Pons (tissue), 1 donor: Measurements from ENCODE around the gene FANCD2.
"Not testable (repeated sequence)": the region's sequence is repeated elsewhere in the genome, so short reads cannot be mapped to it uniquely, and the experiment has no call there.

Experiments used
- DNase-seq: peaks from one replicate; pipeline ENCODE4 v3.0.0-alpha.2; 2016; ENCODE audit warnings: low spot score

FANCD2 gene

DNA sequence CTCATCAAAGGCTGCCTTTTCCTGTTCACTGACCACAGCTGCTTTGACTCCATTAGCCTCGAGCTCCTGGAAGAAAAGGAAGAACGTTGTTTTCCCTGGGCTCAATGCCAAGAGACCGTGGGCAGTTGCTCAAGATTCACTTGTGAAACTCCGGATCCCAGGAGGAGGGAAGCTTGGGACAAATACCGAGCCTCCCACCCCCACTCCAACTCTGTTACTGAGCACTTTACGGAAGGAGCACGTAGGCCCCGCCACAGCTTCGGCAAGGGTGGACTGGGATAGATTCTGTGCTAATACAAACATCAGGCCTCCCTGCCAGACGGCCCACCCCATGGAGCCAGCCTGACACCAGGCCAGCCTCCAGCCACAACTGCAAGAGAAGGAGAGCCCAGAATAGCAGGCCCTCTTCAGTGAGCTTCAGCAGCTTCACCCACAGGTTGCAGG is 10.8 kb upstream of the FANCD2 start:
- peak; percentile 90 for DNase-seq

DNA sequence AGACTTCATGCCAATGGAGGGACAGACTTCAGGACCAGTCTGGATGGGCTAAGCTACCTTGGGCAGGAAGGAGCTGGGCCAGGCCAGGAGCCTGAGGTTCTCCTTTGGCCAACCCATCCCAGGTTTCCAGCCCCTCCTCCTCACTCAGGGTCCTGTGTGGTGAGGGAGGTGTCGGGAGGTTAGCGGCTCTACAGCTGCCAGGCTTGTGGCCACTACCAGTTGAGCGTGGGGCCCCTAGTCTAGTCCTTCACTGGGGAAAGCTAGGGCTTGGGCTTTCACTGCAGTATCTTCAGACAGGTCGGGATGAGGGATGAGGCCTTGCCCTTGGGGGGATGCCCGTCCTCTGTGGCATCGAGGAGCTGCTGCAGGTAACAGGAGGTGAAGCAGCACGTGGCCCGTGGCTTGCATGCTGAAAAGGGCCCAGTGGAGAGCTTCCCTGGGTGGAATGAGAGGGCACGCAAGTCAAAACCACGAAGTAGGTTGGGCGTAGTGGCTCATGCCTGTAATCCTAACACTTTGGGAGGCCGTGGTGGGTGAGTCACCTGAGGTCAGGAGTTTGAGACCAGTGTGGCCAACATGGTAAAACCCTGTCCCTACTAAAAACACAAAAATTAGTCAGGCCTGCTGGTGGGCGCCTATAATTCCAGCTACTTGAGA is 8.5 kb upstream of the FANCD2 start:
- no peak for DNase-seq

DNA sequence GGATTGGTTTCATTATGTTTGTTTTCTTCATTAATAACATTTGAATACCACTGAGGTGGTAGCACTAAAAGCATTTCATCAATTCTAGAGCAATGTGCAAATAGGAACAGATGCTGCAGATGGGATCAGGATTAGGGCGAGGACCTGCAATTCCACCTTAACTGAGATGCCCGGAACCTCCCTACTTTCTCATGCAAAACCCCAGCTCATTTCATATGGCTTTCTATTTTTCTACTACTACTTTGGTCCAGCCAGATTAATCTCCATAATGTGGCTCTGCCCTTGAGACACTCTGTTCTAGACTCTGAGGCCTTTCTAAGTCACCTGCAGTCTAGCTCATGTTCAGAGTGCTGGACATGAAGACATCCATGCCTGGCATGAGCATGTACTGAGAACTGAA is 7.4 kb upstream of the FANCD2 start:
- not testable (repeated sequence) for DNase-seq

DNA sequence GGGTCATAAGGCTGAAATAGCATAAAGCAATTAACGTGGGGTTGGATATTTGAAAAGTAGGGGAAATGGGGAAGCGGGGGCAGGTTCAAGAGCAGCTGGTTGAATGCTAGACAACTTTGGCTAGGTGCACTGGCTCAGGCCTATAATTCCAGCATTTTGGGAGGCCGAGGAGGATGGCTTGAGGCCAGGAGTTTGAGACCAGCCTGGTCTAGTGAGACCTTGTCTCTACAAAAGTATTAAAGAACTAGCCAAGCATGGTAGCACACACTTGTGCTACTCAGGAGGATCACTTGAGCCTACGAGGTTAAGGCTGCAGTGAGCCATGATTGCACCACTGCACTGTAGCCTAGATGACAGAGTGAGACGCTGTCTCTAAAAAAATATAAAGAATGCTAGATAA is 6.9 kb upstream of the FANCD2 start:
- DNase-seq = no peak

DNA sequence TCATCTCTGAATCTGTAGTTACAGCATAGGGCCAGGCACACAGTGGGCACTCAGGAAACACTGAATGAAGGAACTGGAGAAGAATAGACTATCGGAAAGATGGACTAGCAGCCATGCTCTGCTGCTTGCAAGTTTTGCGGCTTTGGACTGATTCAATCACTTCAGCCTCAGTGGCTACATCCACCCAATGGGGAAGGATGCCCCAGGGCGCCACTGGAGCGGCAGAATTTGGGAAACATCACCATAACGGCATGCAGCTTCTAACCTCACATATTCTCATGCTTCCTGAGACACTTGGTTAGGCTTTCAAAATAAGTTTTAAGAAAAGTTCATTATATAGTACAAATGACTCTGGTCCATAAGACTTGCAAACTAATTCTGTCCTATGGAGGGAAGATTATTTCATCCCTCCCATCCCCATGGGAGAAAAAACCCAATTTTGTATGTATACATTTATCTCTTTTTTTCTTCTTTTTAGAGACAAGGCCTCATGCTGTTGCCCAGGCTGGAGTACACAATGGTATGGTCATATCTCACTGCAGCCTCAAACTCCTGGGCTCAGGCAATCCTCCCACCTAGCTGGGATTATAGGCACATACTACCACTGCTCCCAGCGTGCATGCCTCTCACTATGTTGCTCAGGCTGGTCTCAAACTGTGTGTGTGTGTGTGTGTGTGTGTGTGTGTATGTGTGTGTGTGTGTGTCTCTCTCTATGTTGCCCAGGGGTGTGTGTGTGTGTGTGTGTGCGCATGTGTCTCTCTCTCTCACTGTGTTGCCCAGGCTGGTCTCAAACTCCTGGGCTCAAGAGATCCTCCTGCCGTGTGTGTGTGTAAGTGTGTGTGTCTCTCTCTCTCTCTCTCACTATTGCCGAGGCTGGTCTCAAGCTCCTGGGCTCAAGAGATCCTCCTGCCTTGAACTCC is 4.1 kb upstream of the FANCD2 start:
- DNase-seq = no peak

DNA sequence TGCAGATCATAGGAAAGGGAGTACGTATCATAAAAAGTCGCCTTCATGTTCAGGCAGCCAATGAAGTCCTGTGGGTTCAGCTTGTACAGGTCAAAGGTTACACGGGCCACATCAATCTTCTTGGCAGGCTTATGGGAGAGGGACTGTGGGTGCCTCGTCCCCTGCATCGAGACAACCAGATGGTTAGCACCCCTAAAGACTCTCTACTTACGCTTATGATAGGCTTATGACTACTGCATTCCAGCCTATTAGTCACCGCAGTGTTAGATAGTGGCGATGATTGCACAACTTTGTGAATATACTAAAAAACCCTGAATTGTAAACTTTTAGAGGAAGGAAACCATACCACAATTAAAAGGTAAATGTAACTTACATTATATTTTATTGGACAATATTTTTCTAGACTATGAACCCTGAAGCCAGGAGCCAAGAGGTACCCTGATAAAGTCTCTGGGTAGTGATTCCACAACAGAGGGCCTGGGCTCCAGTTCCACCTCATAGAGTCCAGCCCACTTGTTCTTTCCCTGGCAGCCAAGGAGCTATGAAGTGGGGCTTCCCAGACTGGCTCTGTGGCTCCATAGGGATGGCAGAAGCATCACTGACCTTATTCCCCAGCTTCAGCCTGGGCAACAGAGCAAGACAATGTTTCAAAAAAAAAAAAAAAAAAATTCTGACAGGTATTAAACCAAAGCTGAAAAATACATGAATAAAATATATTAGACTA is 2.5 kb upstream of the FANCD2 start:
- DNase-seq = no peak

DNA sequence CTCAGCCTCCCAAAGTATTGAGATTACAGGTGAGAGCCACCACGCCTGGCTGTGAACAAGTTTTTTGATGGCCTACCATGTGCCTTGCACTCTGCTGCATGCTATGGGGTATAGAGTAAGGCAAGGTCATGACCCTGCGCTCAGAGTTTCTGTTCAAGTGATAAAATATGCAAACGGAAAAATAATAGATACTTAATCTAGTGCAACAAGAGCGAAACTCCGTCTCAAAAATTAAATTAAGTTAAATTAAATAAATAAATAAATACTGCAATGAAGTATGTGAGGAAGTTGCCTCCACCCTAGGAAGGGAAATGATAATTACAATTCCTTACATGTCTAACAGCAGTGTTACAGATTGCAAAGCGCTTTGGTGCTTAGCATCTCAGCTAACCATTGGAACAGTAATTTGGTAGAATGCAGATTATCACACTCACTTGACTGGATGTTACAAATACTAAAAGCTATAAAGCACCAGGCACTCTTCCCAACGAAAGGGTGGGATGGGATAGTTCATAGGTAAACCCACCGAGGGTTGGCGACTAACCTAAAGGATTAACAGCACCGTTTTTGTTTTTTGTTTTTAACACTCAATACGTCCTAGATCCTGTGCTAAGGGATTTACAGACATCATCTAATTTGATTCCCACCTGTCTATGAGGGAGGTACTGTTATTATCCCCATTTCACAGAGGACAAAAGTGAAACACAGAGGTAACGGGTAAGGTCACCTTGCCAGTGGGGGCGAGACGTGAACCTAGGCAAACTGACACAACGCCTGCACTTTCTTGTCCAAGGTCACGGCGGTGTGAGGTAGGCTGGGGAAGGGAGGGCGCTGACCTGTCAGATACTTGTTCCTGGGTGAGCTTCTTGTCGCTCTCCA is 793 bp upstream of the FANCD2 start:
- DNase-seq = no peak

DNA sequence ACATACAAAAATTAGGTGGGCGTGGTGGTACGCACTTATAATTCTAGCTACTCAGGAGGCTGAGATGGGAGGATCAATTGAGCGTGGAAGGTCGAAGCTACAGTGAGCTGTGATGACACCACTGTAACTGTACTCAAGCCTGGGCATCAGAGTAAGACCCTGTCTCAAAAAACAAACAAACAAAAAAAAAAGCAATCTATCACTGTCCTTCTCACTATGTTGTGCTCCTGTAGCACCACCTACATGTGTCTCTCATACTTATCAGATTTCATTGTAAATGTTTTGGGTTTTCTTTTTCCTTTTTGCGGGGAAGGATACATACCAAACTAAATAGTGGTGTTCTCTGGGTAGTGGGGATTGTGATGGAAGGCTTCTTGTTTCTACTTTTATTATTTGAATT is 14.8 kb downstream of the FANCD2 start:
- DNase-seq = no peak

DNA sequence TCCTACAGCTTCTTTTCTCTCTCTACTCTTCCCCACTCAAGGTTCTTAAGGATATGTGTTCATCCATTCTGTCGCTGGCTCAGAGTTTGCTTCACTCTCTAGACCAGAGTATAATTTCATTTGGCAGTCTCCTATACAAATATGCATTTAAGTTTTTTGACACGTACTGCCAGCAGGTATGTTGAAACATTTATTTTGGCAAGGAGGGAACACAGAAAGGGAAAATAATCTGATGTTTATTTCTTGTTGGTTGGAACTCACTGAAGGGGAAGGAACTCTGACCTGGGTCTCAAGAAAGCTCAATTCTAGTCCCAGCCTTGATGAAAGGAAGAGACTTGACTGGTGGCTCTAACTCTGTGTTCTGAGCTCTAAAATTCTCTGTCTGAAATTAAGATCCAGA is 21.6 kb downstream of the FANCD2 start:
- no peak for DNase-seq

DNA sequence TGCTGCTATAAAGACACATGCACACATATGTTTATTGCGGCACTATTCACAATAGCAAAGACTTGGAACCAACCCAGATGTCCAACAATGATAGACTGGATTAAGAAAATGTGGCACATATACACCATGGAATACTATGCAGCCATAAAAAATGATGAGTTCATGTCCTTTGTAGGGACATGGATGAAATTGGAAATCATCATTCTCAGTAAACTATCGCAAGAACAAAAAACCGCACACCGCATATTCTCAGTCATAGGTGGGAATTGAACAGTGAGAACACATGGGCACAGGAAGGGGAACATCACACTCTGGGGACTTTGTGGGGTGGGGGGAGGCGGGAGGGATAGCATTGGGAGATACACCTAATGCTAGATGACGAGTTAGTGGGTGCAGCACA is 26.8 kb downstream of the FANCD2 start:
- not testable (repeated sequence) for DNase-seq

DNA sequence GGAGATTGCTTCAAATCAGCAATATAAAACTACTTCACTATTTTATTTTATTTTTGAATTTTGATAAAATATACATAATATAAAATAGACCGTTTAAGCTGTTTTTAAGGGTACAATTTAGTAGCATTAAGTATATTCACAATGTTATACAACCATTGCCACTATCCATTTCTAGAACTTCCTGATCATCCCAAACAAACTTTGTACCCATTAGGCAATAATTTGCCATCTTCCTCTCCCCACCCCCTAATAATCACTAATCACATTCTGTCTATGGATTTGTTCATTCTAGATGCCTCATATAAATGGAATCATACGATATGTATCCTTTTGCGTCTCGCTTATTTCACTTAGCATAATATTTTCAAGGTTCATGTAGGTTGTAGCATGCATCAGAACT is 28.9 kb downstream of the FANCD2 start:
- DNase-seq = no peak

DNA sequence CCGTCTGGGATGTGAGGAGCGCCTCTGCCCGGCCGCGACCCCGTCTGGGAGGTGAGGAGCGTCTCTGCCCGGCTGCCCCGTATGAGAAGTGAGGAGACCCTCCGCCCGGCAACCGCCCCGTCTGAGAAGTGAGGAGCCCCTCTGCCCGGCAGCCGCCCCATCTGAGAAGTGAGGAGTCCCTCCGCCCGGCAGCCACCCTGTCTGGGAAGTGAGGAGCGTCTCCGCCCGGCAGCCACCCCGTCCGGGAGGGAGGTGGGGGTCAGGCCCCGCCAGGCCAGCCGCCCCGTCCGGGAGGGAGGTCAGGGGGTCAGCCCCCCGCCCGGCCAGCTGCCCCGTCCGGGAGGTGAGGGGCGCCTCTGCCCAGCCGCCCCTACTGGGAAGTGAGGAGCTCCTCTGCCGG is 43.8 kb downstream of the FANCD2 start:
- DNase-seq = not testable (repeated sequence)

DNA sequence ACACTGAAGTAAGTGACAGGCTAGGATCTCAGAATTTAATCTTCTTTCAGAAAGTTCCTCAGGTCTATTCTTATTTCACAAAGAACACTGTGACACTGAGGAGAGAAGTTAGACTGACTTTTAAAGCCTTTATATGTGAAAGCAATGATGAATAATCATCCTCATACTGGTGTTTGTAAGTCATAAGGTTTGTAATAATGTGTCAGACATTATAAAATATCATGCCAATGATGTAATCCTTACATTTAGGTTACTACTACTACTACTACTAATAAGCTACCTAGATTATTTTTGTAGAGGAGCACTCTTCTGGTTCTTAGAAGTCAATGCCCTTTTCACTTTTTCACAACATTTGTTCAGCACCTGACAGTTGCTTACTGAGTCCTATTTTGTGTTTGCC is 48.4 kb downstream of the FANCD2 start:
- DNase-seq = no peak

DNA sequence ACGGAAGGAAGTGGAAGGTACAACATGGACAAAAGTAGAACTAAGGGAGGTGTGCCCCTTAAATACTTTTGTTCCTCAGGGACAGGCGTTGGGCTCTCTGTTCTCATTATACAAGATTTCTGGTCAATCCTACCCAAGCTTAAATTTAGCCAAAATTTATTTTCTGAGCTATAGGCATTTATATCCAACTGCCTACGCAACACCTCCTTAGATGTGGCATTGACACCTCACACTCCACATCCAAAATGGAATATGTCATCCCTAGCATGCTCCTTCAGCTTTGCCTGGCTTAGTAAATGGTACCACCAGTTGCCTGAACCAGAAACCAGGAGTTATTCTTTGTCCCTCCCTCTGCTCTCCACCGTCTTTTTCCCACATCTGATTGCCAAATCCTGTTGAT is 55.6 kb downstream of the FANCD2 start:
- no peak for DNase-seq

DNA sequence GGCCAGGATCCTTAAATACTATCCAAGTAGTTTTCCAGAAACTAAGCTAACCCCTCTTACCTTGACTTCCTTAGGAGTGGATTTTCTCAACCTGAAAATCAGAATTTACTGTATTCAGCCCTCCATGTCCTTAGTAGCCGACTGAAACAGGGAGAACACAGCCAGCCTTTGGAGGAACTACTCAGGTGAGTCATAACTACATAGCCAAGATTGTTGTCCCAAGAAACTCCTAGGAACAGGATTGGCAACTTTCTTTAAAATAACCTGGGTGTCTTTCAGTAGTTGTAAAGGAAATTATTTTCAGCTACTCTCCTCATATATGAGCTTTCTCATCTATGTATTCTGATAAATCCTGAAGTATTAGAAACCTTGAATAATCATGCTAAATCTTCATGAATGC is 59.5 kb downstream of the FANCD2 start:
- DNase-seq = no peak

DNA sequence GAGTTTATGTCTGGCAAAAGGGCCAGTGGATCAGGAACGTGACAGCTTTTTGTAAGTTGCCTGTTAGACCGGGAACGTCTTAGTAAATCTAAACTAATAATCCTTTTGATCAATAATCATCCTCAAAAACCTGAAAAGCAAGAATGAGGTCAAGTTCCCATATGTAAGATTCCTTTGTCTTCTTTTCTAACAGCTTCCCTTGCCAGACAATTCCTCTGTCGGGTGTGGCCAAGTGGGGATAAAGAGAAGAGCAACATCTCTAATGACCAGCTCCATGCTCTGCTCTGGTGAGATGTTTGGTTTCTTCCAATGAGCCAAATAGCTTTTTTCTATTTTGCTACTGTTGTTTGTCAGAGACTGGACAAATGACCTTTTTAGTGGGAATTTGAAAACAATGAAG is 62.0 kb downstream of the FANCD2 start:
- DNase-seq = no peak

DNA sequence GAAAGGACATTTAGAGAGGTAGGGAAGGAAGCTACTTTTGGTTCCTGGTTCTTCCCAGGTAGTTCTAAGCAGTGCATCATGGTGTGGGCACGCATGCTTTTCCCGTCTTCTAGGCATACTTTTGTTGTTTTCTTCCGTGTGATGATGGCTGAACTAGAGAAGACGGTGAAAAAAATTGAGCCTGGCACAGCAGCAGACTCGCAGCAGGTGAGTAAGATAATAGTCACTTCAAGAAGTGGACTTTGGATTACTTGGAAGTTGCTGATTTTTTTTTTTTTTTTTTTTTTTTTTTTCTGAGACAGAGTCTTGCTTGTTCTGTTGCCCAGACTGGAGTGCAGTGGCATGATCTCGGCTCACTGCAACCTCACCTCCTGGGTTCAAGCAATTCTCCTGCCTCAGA is 63.9 kb downstream of the FANCD2 start:
- DNase-seq = no peak

DNA sequence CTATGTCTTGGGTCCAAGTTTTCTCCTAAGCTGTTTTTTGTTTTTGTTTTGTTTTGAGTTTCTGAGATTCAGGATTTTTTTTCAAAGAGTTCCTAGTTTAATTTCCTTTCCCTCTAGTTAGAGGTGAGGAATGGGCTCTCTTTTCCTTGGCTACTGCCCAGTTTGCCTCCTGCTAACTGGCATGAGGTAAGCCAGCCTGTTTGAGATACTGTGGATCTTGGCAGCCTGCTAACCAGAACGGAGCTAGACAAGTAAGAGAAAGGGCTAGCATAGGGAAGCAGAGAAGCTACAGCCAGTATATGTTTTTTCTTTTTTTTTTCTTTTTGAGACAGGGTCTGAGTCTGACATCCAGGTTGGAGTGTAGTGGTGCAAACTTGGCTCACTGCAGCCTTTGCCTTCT is 64.5 kb downstream of the FANCD2 start:
- not testable (repeated sequence) for DNase-seq

DNA sequence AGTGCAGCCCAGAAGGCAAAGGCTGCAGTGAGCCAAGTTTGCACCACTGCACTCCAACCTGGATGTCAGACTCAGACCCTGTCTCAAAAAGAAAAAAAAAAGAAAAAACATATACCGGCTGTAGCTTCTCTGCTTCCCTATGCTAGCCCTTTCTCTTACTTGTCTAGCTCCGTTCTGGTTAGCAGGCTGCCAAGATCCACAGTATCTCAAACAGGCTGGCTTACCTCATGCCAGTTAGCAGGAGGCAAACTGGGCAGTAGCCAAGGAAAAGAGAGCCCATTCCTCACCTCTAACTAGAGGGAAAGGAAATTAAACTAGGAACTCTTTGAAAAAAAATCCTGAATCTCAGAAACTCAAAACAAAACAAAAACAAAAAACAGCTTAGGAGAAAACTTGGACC is 65.2 kb downstream of the FANCD2 start:
- DNase-seq = not testable (repeated sequence)

DNA sequence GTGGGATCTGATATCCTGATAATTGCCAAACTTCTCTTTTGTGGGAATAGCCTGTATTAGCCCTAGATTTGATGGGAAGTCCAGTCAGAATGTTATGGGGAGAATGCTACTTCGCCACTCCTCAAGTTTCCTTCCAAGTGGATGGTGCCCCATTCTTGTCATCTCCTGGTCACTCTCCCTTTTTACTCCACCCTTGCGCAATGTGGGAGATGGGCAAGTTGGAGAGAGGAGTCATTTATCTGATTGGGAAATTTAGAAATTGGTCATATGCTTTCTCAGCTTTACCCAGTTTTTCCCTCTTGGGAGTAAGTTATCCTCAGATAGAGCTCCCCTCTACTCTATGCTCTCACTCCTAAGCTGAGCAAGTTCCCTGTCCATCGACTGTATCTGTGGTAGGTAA is 67.4 kb downstream of the FANCD2 start:
- DNase-seq = no peak

DNA sequence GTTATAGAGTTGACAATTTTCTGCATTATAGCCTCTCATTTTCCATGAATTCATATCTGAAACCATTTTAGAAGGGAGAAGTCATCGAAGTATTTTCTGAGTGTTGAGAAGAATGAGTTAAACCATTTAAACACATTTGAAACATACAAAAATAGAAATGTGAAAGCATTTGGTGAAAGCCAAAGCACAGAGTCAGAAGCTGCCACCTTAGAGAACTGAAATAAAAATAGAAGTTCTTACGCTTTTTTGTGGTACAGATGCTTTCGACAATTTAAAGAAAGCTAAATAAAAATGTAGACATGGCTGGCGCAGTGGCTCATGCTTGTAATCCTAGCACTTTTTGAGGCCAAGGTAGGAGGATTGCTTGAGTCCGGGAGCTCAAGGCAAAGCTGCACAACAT is 72.8 kb downstream of the FANCD2 start:
- no peak for DNase-seq

DNA sequence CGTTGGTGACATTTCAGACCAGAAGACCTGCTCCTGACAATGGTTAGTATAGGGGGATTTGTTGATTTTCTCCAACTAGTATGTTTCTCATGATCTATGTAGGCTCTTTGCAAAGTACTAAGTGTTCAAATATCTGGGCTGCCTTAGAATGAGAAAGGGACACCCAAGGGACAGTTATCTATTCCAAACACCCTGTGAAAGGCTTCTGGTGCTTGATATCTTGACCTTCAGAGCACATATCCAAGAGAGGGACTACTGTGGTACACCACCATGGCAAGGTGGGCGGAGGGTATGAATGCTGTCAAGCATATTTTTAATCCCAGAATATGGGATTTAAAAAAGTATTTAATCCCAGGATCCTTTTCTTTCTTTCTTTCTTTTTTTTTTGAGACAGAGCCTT is 80.7 kb downstream of the FANCD2 start:
- no peak for DNase-seq
